ENCODE data around the gene CALHM5.

Gene CALHM5

GRCh38 chr6:116562614-116563013 lies 51.2 kb downstream of the CALHM5 start:
- H3K27me3 ChIP-seq (ENCODE audit: insufficient read depth, low read depth) = no peaks in the 10 kb centered on the region
- H3K4me1 ChIP-seq (ENCODE audit: low read depth, poor library complexity, severe bottlenecking) = no peaks in the 10 kb centered on the region
- no peak overlapping the region for H3K4me2 ChIP-seq
- H3K79me2 ChIP-seq (ENCODE audit: insufficient read depth, low read depth) = no peaks in the 10 kb centered on the region
- no peak overlapping the region for H2AFZ ChIP-seq (ENCODE audit: low read depth)
- no peak for TF ChIP-seq CTCF (conservative IDR thresholded peaks at IDR 0.05; ENCODE audit: low read depth, low read length)
- no peak overlapping the region for H3K4me3 ChIP-seq (IDR thresholded peaks at IDR 0.05; ENCODE audit: insufficient read depth, low read depth, low read length)
- no peak overlapping the region for H3K27ac ChIP-seq
- no peaks in the 10 kb centered on the region for H4K20me1 ChIP-seq (ENCODE audit: insufficient read depth)
- H3K9ac ChIP-seq = no peak overlapping the region
- no peaks in the 10 kb centered on the region for H3K36me3 ChIP-seq (ENCODE audit: insufficient read depth)

GRCh38 chr6:116563830-116564229 lies 52.4 kb downstream of the CALHM5 start:
- Histone ChIP-seq H3K79me2 (ENCODE audit: insufficient read depth, low read depth) (no peaks in the 10 kb centered on the region), H2AFZ (ENCODE audit: low read depth) (no peak overlapping the region), H3K9ac (no peak overlapping the region), H3K36me3 (ENCODE audit: insufficient read depth) (no peaks in the 10 kb centered on the region), H3K4me3 (IDR thresholded peaks at IDR 0.05; ENCODE audit: insufficient read depth, low read depth, low read length) (no peak overlapping the region), H4K20me1 (ENCODE audit: insufficient read depth) (no peaks in the 10 kb centered on the region), H3K4me1 (ENCODE audit: low read depth, poor library complexity, severe bottlenecking) (no peaks in the 10 kb centered on the region), H3K27ac (no peak overlapping the region), H3K4me2 (no peak overlapping the region), H3K27me3 (ENCODE audit: insufficient read depth, low read depth) (no peaks in the 10 kb centered on the region)
- TF ChIP-seq CTCF (conservative IDR thresholded peaks at IDR 0.05; ENCODE audit: low read depth, low read length) = no peak

GRCh38 chr6:116564311-116564710 lies 52.9 kb downstream of the CALHM5 start:
- no peak for TF ChIP-seq CTCF (conservative IDR thresholded peaks at IDR 0.05; ENCODE audit: low read depth, low read length)
- Histone ChIP-seq H3K4me1 (ENCODE audit: low read depth, poor library complexity, severe bottlenecking) (no peaks in the 10 kb centered on the region), H4K20me1 (ENCODE audit: insufficient read depth) (no peaks in the 10 kb centered on the region), H3K9ac (no peak overlapping the region), H3K79me2 (ENCODE audit: insufficient read depth, low read depth) (no peaks in the 10 kb centered on the region), H2AFZ (ENCODE audit: low read depth) (no peak overlapping the region), H3K27me3 (ENCODE audit: insufficient read depth, low read depth) (no peaks in the 10 kb centered on the region), H3K36me3 (ENCODE audit: insufficient read depth) (no peaks in the 10 kb centered on the region), H3K4me3 (IDR thresholded peaks at IDR 0.05; ENCODE audit: insufficient read depth, low read depth, low read length) (no peak overlapping the region), H3K27ac (no peak overlapping the region), H3K4me2 (no peak overlapping the region)

- H3K4me2 ChIP-seq = no peak overlapping the region
- no peak overlapping the region for H3K9ac ChIP-seq
Observed at GRCh38 chr6:116564921-116565872, 53.8 kb downstream of the CALHM5 start.

More at GRCh38 chr6:116564921-116565872, 53.8 kb downstream of the CALHM5 start:
- H2AFZ ChIP-seq (ENCODE audit: low read depth) = no peak overlapping the region
- no peak overlapping the region for H3K27ac ChIP-seq
- TF ChIP-seq CTCF (conservative IDR thresholded peaks at IDR 0.05; ENCODE audit: low read depth, low read length) = no peak
- peaks cover 4% of the 10 kb centered on the region; the same call in 1 of the 2 replicates for H3K79me2 ChIP-seq (ENCODE audit: insufficient read depth, low read depth)
- H3K4me3 ChIP-seq (IDR thresholded peaks at IDR 0.05; ENCODE audit: insufficient read depth, low read depth, low read length) = no peak overlapping the region
- H4K20me1 ChIP-seq (ENCODE audit: insufficient read depth) = no peaks in the 10 kb centered on the region
- no peaks in the 10 kb centered on the region for H3K27me3 ChIP-seq (ENCODE audit: insufficient read depth, low read depth)
- no peaks in the 10 kb centered on the region for H3K36me3 ChIP-seq (ENCODE audit: insufficient read depth)
- H3K4me1 ChIP-seq (ENCODE audit: low read depth, poor library complexity, severe bottlenecking) = peaks cover 5% of the 10 kb centered on the region
